H1 (cell line): ENCODE data around the gene RAPGEF1. TPM values are rescaled to one million over a fixed set of nuclear protein-coding genes. Genes with fewer than 3 reads are reported as not detected.

ENCODE experiments used
- CTCF ChIA-PET: fragments of 300-600 bp; sonication (Branson Sonifier 250); formaldehyde crosslinking; loops from one replicate; lab custom pipeline; 2021; ENCODE audit not compliant: partially characterized antibody; lab: Charles Lee
- POLR2A ChIA-PET: fragments of 300-600 bp; sonication (Branson Sonifier 250); formaldehyde crosslinking; loops from one replicate; lab custom pipeline; 2021; ENCODE audit warnings: inconsistent platforms; ENCODE audit not compliant: partially characterized antibody; lab: Charles Lee
- DNase-seq, 2 experiments: peaks; one replicate each; pipeline versions ENCODE4 v3.0.0 to v3.0.0-alpha.2; 2010 to 2022; ENCODE audit warnings: low spot score in 2 of 2, low read depth in 1 of 2, mixed read lengths in 1 of 2
- FAIRE-seq: peaks from 2 replicates; lab custom pipeline; 2011; peaks lifted over from hg19 to GRCh38; lab: Jason Lieb, UNC
- H2AFZ ChIP-seq: 2 replicates; pipeline ENCODE4 v1.8.1; 2012; ENCODE audit warnings: low read length, inconsistent platforms
- H2AK5ac ChIP-seq: 2 replicates; pipeline ENCODE4 v1.6.1; 2013; ENCODE audit warnings: low read depth, low read length
- H2BK120ac ChIP-seq: replicated peaks from 2 replicates; pipeline ENCODE3; 2013; ENCODE audit warnings: low read depth, low read length, inconsistent platforms
- H2BK12ac ChIP-seq: 2 replicates; pipeline ENCODE4 v1.6.1; 2013; ENCODE audit warnings: low read depth, low read length
- H2BK15ac ChIP-seq: 2 replicates; pipeline ENCODE4 v1.6.1; 2013; ENCODE audit warnings: low read length
- H2BK20ac ChIP-seq: 2 replicates; pipeline ENCODE4 v1.6.1; 2013; ENCODE audit warnings: low read length
- H2BK5ac ChIP-seq: 2 replicates; pipeline ENCODE4 v1.6.1; 2013; ENCODE audit warnings: low read depth, low read length
- H3K14ac ChIP-seq: 2 replicates; pipeline ENCODE4 v1.6.1; 2013; ENCODE audit warnings: inconsistent platforms; ENCODE audit not compliant: insufficient read length
- H3K18ac ChIP-seq: 2 replicates; pipeline ENCODE4 v1.6.1; 2013; ENCODE audit warnings: low read length; ENCODE audit errors: extremely low read depth
- H3K23ac ChIP-seq: 2 replicates; pipeline ENCODE4 v1.6.1; 2013; ENCODE audit warnings: inconsistent platforms; ENCODE audit not compliant: insufficient read length
- H3K23me2 ChIP-seq: 2 replicates; pipeline ENCODE4 v1.6.1; 2013; ENCODE audit warnings: low read depth, low read length
- H3K27ac ChIP-seq: 2 replicates; pipeline ENCODE4 v1.6.1; 2011; ENCODE audit warnings: low read depth, low read length, inconsistent platforms
- H3K27me3 ChIP-seq, 4 experiments: replicated peaks in 1 of 4; 1 replicate in 1 of 4; 2 replicates in 3 of 4; pipeline versions ENCODE4 v1.6.1 to v1.8.1; 2011 to 2013; ENCODE audit warnings: low read length in 3 of 4, mild to moderate bottlenecking in 3 of 4, inconsistent platforms in 2 of 4, mixed read lengths in 2 of 4, moderate library complexity in 1 of 4; ENCODE audit not compliant: control insufficient read depth in 3 of 4, insufficient read depth in 3 of 4; ENCODE audit errors: extremely low read depth in 1 of 4
- H3K36me3 ChIP-seq, 4 experiments: 2 replicates each; pipeline versions ENCODE4 v1.6.1 to v1.8.1; 2011 to 2013; ENCODE audit warnings: mild to moderate bottlenecking in 4 of 4, low read length in 3 of 4, moderate library complexity in 2 of 4, control low read depth in 1 of 4, inconsistent platforms in 1 of 4; ENCODE audit not compliant: insufficient read depth in 4 of 4, control insufficient read depth in 2 of 4
- H3K4ac ChIP-seq: replicated peaks from 2 replicates; pipeline ENCODE3; 2013; ENCODE audit warnings: low read length, low read depth, mixed read lengths, inconsistent platforms; ENCODE audit not compliant: insufficient read length
- H3K4me1 ChIP-seq, 4 experiments: replicated peaks in 1 of 4; 1 replicate in 1 of 4; 2 replicates in 3 of 4; pipeline versions ENCODE4 v1.6.1 to v1.8.1; 2011 to 2013; ENCODE audit warnings: low read length in 3 of 4, inconsistent platforms in 2 of 4, mixed read lengths in 1 of 4; ENCODE audit not compliant: insufficient read depth in 4 of 4, control insufficient read depth in 3 of 4
- H3K4me2 ChIP-seq, 2 experiments: 2 replicates each; pipeline versions ENCODE4 v1.6.1 to v1.8.1; 2011 to 2013; ENCODE audit warnings: low read depth in 2 of 2, low read length in 2 of 2, control low read depth in 1 of 2, inconsistent platforms in 1 of 2, mild to moderate bottlenecking in 1 of 2; ENCODE audit not compliant: insufficient read depth in 1 of 2
- H3K4me3 ChIP-seq, 4 experiments: fragments of 200-600, 300-600 bp in 1 of 4; sonication (generic), shearing (Covaris generic), sonication (Bioruptor Twin) in 1 of 4; 2 replicates each; pipeline versions ENCODE4 v1.5.1 to v1.8.1; 2011 to 2016; ENCODE audit warnings: low read length in 4 of 4, low read depth in 3 of 4, control low read depth in 2 of 4, inconsistent platforms in 2 of 4, mild to moderate bottlenecking in 2 of 4, mixed read lengths in 1 of 4, moderate library complexity in 1 of 4; ENCODE audit not compliant: insufficient read depth in 2 of 4; ENCODE audit errors: extremely low read depth in 1 of 4
- H3K56ac ChIP-seq: replicated peaks from 2 replicates; pipeline ENCODE3; 2013; ENCODE audit warnings: low read depth, mild to moderate bottlenecking, mixed read lengths, low read length, inconsistent platforms; ENCODE audit not compliant: insufficient read length
- H3K79me1 ChIP-seq: 2 replicates; pipeline ENCODE4 v1.6.1; 2013; ENCODE audit warnings: low read depth, low read length, control low read depth
- H3K79me2 ChIP-seq, 2 experiments: 2 replicates each; pipeline versions ENCODE4 v1.6.1 to v1.8.1; 2012 to 2013; ENCODE audit warnings: low read length in 2 of 2, mild to moderate bottlenecking in 2 of 2, inconsistent platforms in 1 of 2; ENCODE audit not compliant: insufficient read depth in 2 of 2, control insufficient read depth in 1 of 2
- H3K9ac ChIP-seq, 4 experiments: replicated peaks in 1 of 4; 1 replicate in 1 of 4; 2 replicates in 3 of 4; pipeline versions ENCODE4 v1.6.1 to v1.8.1; 2011 to 2013; ENCODE audit warnings: low read depth in 3 of 4, low read length in 3 of 4, control low read depth in 2 of 4, mild to moderate bottlenecking in 2 of 4, moderate library complexity in 2 of 4, inconsistent platforms in 1 of 4; ENCODE audit errors: extremely low read depth in 1 of 4
- H3K9me3 ChIP-seq, 2 experiments: 2 replicates each; pipeline versions ENCODE4 v1.6.1 to v1.8.1; 2012 to 2013; ENCODE audit warnings: mild to moderate bottlenecking in 2 of 2, moderate library complexity in 2 of 2, control low read depth in 1 of 2, inconsistent platforms in 1 of 2, low read depth in 1 of 2, low read length in 1 of 2, mixed read lengths in 1 of 2; ENCODE audit not compliant: insufficient read depth in 2 of 2
- H4K20me1 ChIP-seq, 2 experiments: replicated peaks in 1 of 2; 2 replicates each; pipeline versions ENCODE3 to v1.8.1; 2011 to 2013; ENCODE audit warnings: inconsistent platforms in 2 of 2, low read length in 2 of 2, mild to moderate bottlenecking in 1 of 2; ENCODE audit not compliant: insufficient read depth in 2 of 2, control insufficient read depth in 1 of 2
- H4K5ac ChIP-seq: 2 replicates; pipeline ENCODE4 v1.6.1; 2013; ENCODE audit warnings: low read length, low read depth, mixed read lengths, inconsistent platforms; ENCODE audit not compliant: insufficient read length
- H4K8ac ChIP-seq: 2 replicates; pipeline ENCODE4 v1.8.0; 2013; ENCODE audit warnings: mild to moderate bottlenecking, moderate library complexity, low read length, inconsistent platforms; ENCODE audit not compliant: insufficient read depth; ENCODE audit errors: extremely low read depth
- H4K91ac ChIP-seq: replicated peaks from 2 replicates; pipeline ENCODE3; 2013; ENCODE audit warnings: low read length, mixed read lengths, inconsistent platforms; ENCODE audit not compliant: insufficient read length
- ATF3 ChIP-seq: IDR thresholded peaks from 2 replicates; pipeline ENCODE4 v1.6.1; 2011; ENCODE audit warnings: low read depth, mild to moderate bottlenecking, low read length; ENCODE audit not compliant: insufficient read depth
- CBX8 ChIP-seq: fragments of 300-800, 300-1000 bp; sonication (generic); IDR thresholded peaks from 2 replicates; pipeline ENCODE4 v1.7.1; 2016; ENCODE audit warnings: low read depth, low read length, borderline replicate concordance
- CHD1 ChIP-seq: IDR thresholded peaks from 2 replicates; pipeline ENCODE4 v1.6.1; 2012; ENCODE audit warnings: low read depth, low read length, improper control_type of control experiment
- CREB1 ChIP-seq: IDR thresholded peaks from 2 replicates; pipeline ENCODE4 v1.6.1; 2012; ENCODE audit warnings: inconsistent platforms
- EGR1 ChIP-seq: IDR thresholded peaks from 2 replicates; pipeline ENCODE4 v1.6.1; 2011; ENCODE audit warnings: low read depth, low read length, borderline replicate concordance
- HDAC6 ChIP-seq: IDR thresholded peaks from one replicate; pipeline ENCODE4 v1.7.1; 2012; ENCODE audit warnings: low read depth, mild to moderate bottlenecking, inconsistent platforms, low read length, moderate library complexity
- RNF2 ChIP-seq: fragments of 200-900, 300-1000 bp; sonication (generic); IDR thresholded peaks from 2 replicates; pipeline ENCODE4 v1.7.1; 2016; ENCODE audit warnings: borderline replicate concordance, low read depth, mild to moderate bottlenecking, antibody characterized with exemption, low read length; ENCODE audit not compliant: poor library complexity, severe bottlenecking; ENCODE audit errors: missing control alignments
- SUZ12 ChIP-seq: fragments of 200-600 bp; sonication (generic); IDR thresholded peaks from 2 replicates; pipeline ENCODE4 v1.6.1; 2012; ENCODE audit warnings: mild to moderate bottlenecking, inconsistent platforms, low read length, moderate library complexity, mixed read lengths
- USF2 ChIP-seq: IDR thresholded peaks from 2 replicates; pipeline ENCODE4 v1.6.1; 2011; ENCODE audit warnings: low read length, improper control_type of control experiment
- ZNF274 ChIP-seq: IDR thresholded peaks from 2 replicates; pipeline ENCODE4 v1.7.0; 2012; ENCODE audit warnings: low read length, borderline replicate concordance; ENCODE audit errors: extremely low read depth
- WGBS, 2 experiments: shearing (Covaris generic) in 1 of 2; methylation state at CpG; one replicate each; pipeline versions ENCODE4 v1.1.6 to v1.1.7; 2013 to 2015; ENCODE audit warnings: low lambda C conversion rate in 2 of 2, mixed read lengths in 2 of 2, inconsistent platforms in 1 of 2, low coverage in 1 of 2, missing lambda C conversion rate in 1 of 2; ENCODE audit not compliant: insufficient replicate concordance in 2 of 2, insufficient coverage in 1 of 2, insufficient read length in 1 of 2; ENCODE audit errors: extremely low coverage in 1 of 2, missing lambda C conversion rate in 1 of 2; 5-methylcytosine and 5-hydroxymethylcytosine counted together
- polyA plus RNA-seq, 7 experiments: library from polyadenylated mRNA; depleted of rRNA in 3 of 7; stranded (reverse) in 5 of 7; unstranded in 2 of 7; fragments of >200 nt in 5 of 7; fragments of 200-250 nt in 2 of 7; gene quantifications; 1 replicate in 5 of 7; 2 replicates in 1 of 7; 4 replicates in 1 of 7; pipeline versions ENCODE4 v1.2.1 to v1.2.3, GENCODE V29; 2011 to 2013; ENCODE audit warnings: missing spikeins in 2 of 7, mixed read lengths in 2 of 7
- total RNA-seq: library from RNA; stranded (reverse); fragmentation: NEBNext Ultra II Directional; extraction: Animal tissue kit (Norgen Biotek cat#: 25700); gene quantifications from 2 replicates; pipeline ENCODE4 v1.2.1, GENCODE V29; 2021

The RAPGEF1 gene
- total and polyA plus RNA-seq, 2 of the 8 experiments (the other 6 are each of a cell fraction or from before 2014, with no cell fraction given) = 29.7 to 78.9 TPM

- Histone ChIP-seq H3K79me2 (peaks cover 0 to 72% of the 10 kb centered on the region in 2 experiments; a peak in 2 of 4 replicates), H2BK12ac (no peak overlapping the region), H3K4me1 (peaks cover 4 to 24% (median 13%) of the 10 kb centered on the region in 4 experiments), H4K20me1 (peaks cover 0 to 3% of the 10 kb centered on the region in 2 experiments), H3K79me1 (peaks cover 5% of the 10 kb centered on the region), H3K23ac (no peak overlapping the region), H2BK20ac (no peak overlapping the region), H3K4me2 (no peak overlapping the region), H3K14ac (no peak overlapping the region), H4K5ac (no peak overlapping the region), H3K4ac (no peak overlapping the region), H2BK120ac (no peak overlapping the region), H4K8ac (no peak overlapping the region), H3K23me2 (no peaks in the 10 kb centered on the region), H3K56ac (no peak overlapping the region), H2BK15ac (peak overlapping the region; percentile 72; the same call in 1 of the 2 replicates), H2AFZ (no peak overlapping the region), H3K4me3 (no peak overlapping the region), H3K36me3 (no peaks in the 10 kb centered on the region), H3K27ac (no peak overlapping the region), H3K18ac (no peak overlapping the region), H2AK5ac (no peak overlapping the region), H3K9ac (no peak overlapping the region), H3K27me3 (no peaks in the 10 kb centered on the region; a peak in 1 of 7 replicates), H4K91ac (no peak overlapping the region), H2BK5ac (peak overlapping the region; percentile 15; the same call in 1 of the 2 replicates), H3K9me3 (no peaks in the 10 kb centered on the region)
- ChIA-PET POLR2A (interaction anchor here (1.5 kb wide), 1 partner anchor 12 kb away, joined by 4 read pairs; no protein-coding TSS in a partner anchor), CTCF (interaction anchor here (0.8 to 1.8 kb wide), 5 partner anchors 18 to 117 kb away, joined by 3 to 5 read pairs (median 3); no protein-coding TSS in a partner anchor)
- no peak for DNase-seq
- FAIRE-seq = no peak
- WGBS, 2 experiments = 87% methylated on average over 13 of the region's 13 CpGs; no CpG with 5 or more reads in 1 of the 2 experiments
- TF ChIP-seq ZNF274 (no peak), HDAC6 (no peak), SUZ12 (no peak), CREB1 (no peak), CBX8 (no peak), RNF2 (no peak), USF2 (no peak), CHD1 (no peak), EGR1 (no peak), ATF3 (no peak)
Observed at GRCh38 chr9:131708226-131709002, 31.5 kb downstream of the RAPGEF1 start.
